Neuron (in vitro differentiated cells): ENCODE data around the gene NOX1.

Source experiments
- H2AFZ ChIP-seq: one replicate; pipeline ENCODE4 v1.6.1; 2013; ENCODE audit warnings: low read depth, mild to moderate bottlenecking, inconsistent platforms, low read length, moderate library complexity
- H3K27me3 ChIP-seq: one replicate; pipeline ENCODE4 v1.6.1; 2013; ENCODE audit warnings: low read length; ENCODE audit not compliant: insufficient read depth
- H3K36me3 ChIP-seq: one replicate; pipeline ENCODE4 v1.6.1; 2013; ENCODE audit warnings: low read length; ENCODE audit not compliant: insufficient read depth
- H3K4me1 ChIP-seq: one replicate; pipeline ENCODE4 v1.6.1; 2013; ENCODE audit warnings: low read length; ENCODE audit not compliant: insufficient read depth
- H3K4me3 ChIP-seq: 2 replicates; pipeline ENCODE4 v1.5.1; 2013; ENCODE audit warnings: mild to moderate bottlenecking, low read length, moderate library complexity
- H3K9me3 ChIP-seq: one replicate; pipeline ENCODE4 v1.6.1; 2013; ENCODE audit warnings: low read length

Gene NOX1

GRCh38 chrX:100874325-100874724 is at the start of gene NOX1:
NOX1 (minus strand) TSS chrX:100874359; CDS start chrX:100874139, 220 bp downstream.
- H3K4me1 ChIP-seq, result no peaks in the 10 kb centered on the region
- H3K36me3 ChIP-seq, result no peaks in the 10 kb centered on the region
- no peak within 1 kb of the TSS for H3K4me3 ChIP-seq
- no peak within 1 kb of the TSS for H2AFZ ChIP-seq
- H3K9me3 ChIP-seq, result no peaks in the 10 kb centered on the region
- peaks cover 2% of the 10 kb centered on the region for H3K27me3 ChIP-seq

GRCh38 chrX:100915562-100915961 is 41.4 kb upstream of the NOX1 start:
- no peak overlapping the region for H3K4me3 ChIP-seq
- H3K36me3 ChIP-seq, result no peaks in the 10 kb centered on the region
- no peak overlapping the region for H2AFZ ChIP-seq
- H3K27me3 ChIP-seq, result no peaks in the 10 kb centered on the region
- no peaks in the 10 kb centered on the region for H3K4me1 ChIP-seq
- no peaks in the 10 kb centered on the region for H3K9me3 ChIP-seq

- H3K27me3 ChIP-seq, result no peaks in the 10 kb centered on the region
- no peak overlapping the region for H2AFZ ChIP-seq
- H3K36me3 ChIP-seq, result no peaks in the 10 kb centered on the region
- no peak overlapping the region for H3K4me3 ChIP-seq
- H3K9me3 ChIP-seq, result no peaks in the 10 kb centered on the region
- H3K4me1 ChIP-seq, result no peaks in the 10 kb centered on the region
Measured at GRCh38 chrX:100913111-100913510, 39.0 kb upstream of the NOX1 start.

- Histone ChIP-seq H3K27me3 (no peaks in the 10 kb centered on the region), H2AFZ (no peak overlapping the region), H3K4me1 (no peaks in the 10 kb centered on the region), H3K36me3 (no peaks in the 10 kb centered on the region), H3K4me3 (no peak overlapping the region), H3K9me3 (no peaks in the 10 kb centered on the region)
Measured at GRCh38 chrX:100911731-100912130, 37.6 kb upstream of the NOX1 start.

GRCh38 chrX:100905620-100906019 is 31.5 kb upstream of the NOX1 start:
- H3K27me3 ChIP-seq, result no peaks in the 10 kb centered on the region
- H3K4me3 ChIP-seq, result no peak overlapping the region
- no peaks in the 10 kb centered on the region for H3K36me3 ChIP-seq
- H3K4me1 ChIP-seq, result no peaks in the 10 kb centered on the region
- no peaks in the 10 kb centered on the region for H3K9me3 ChIP-seq
- no peak overlapping the region for H2AFZ ChIP-seq

- no peaks in the 10 kb centered on the region for H3K4me1 ChIP-seq
- H3K36me3 ChIP-seq, result no peaks in the 10 kb centered on the region
- H3K9me3 ChIP-seq, result no peaks in the 10 kb centered on the region
- no peak overlapping the region for H2AFZ ChIP-seq
- no peak overlapping the region for H3K4me3 ChIP-seq
- no peaks in the 10 kb centered on the region for H3K27me3 ChIP-seq
Measured at GRCh38 chrX:100904433-100904832, 30.3 kb upstream of the NOX1 start.

- no peak overlapping the region for H2AFZ ChIP-seq
- no peaks in the 10 kb centered on the region for H3K9me3 ChIP-seq
- H3K4me1 ChIP-seq, result no peaks in the 10 kb centered on the region
- peaks cover 3% of the 10 kb centered on the region for H3K27me3 ChIP-seq
- no peaks in the 10 kb centered on the region for H3K36me3 ChIP-seq
- no peak overlapping the region for H3K4me3 ChIP-seq
Measured at GRCh38 chrX:100895365-100896075, 21.4 kb upstream of the NOX1 start.

GRCh38 chrX:100883654-100884053 is 9.5 kb upstream of the NOX1 start:
- no peaks in the 10 kb centered on the region for H3K36me3 ChIP-seq
- no peaks in the 10 kb centered on the region for H3K9me3 ChIP-seq
- no peak overlapping the region for H2AFZ ChIP-seq
- no peaks in the 10 kb centered on the region for H3K4me1 ChIP-seq
- H3K27me3 ChIP-seq, result no peaks in the 10 kb centered on the region
- H3K4me3 ChIP-seq, result no peak overlapping the region

GRCh38 chrX:100880368-100880767 is 6.2 kb upstream of the NOX1 start:
- H3K4me1 ChIP-seq, result no peaks in the 10 kb centered on the region
- no peak overlapping the region for H2AFZ ChIP-seq
- H3K4me3 ChIP-seq, result no peak overlapping the region
- H3K36me3 ChIP-seq, result no peaks in the 10 kb centered on the region
- H3K27me3 ChIP-seq, result no peaks in the 10 kb centered on the region
- no peaks in the 10 kb centered on the region for H3K9me3 ChIP-seq

- H3K36me3 ChIP-seq, result no peaks in the 10 kb centered on the region
- H3K4me3 ChIP-seq, result no peak overlapping the region
- H3K9me3 ChIP-seq, result no peaks in the 10 kb centered on the region
- peaks cover 2% of the 10 kb centered on the region for H3K27me3 ChIP-seq
- no peaks in the 10 kb centered on the region for H3K4me1 ChIP-seq
- no peak overlapping the region for H2AFZ ChIP-seq
Measured at GRCh38 chrX:100871594-100872560, 2.3 kb downstream of the NOX1 start.

GRCh38 chrX:100870527-100870926 is 3.6 kb downstream of the NOX1 start:
- H3K4me3 ChIP-seq, result no peak overlapping the region
- H3K4me1 ChIP-seq, result no peaks in the 10 kb centered on the region
- H2AFZ ChIP-seq, result no peak overlapping the region
- H3K27me3 ChIP-seq, result peaks cover 2% of the 10 kb centered on the region
- no peaks in the 10 kb centered on the region for H3K36me3 ChIP-seq
- no peaks in the 10 kb centered on the region for H3K9me3 ChIP-seq

- H3K9me3 ChIP-seq, result no peaks in the 10 kb centered on the region
- no peak overlapping the region for H2AFZ ChIP-seq
- H3K4me1 ChIP-seq, result peaks cover 6% of the 10 kb centered on the region
- no peak overlapping the region for H3K4me3 ChIP-seq
- H3K36me3 ChIP-seq, result no peaks in the 10 kb centered on the region
- peaks cover 2% of the 10 kb centered on the region for H3K27me3 ChIP-seq
Measured at GRCh38 chrX:100868273-100868672, 5.9 kb downstream of the NOX1 start.

- no peaks in the 10 kb centered on the region for H3K9me3 ChIP-seq
- peaks cover 6% of the 10 kb centered on the region for H3K4me1 ChIP-seq
- no peak overlapping the region for H3K4me3 ChIP-seq
- H3K27me3 ChIP-seq, result no peaks in the 10 kb centered on the region
- no peaks in the 10 kb centered on the region for H3K36me3 ChIP-seq
- H2AFZ ChIP-seq, result no peak overlapping the region
Measured at GRCh38 chrX:100864657-100865391, 9.3 kb downstream of the NOX1 start.
